ENCODE data around the gene KCNK3.

Gene KCNK3

GRCh38 chr2:26707747-26708146, 15.2 kb downstream of the KCNK3 start:
- POLR2A ChIA-PET: no interaction called here

DNA sequence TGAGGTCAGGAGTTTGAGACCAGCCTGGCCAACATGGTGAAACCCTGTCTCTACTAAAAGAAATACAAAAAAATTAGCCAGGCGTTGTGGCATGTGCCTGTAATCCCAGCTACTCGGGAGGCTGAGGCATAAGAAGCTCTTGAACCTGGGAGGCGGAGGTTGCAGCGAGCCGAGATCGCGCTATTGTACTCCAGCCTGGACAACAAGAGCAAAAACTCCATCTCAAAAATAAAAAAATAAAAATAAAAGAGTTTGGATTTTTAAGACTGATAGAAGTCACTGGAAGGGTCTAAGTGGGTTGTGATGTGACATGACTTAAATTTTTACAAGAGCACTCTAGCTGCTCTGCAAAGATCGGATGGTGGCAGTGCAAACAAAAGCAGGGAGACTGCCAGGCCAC, 15.9 kb downstream of the KCNK3 start:
- ChIA-PET CTCF (no interaction called here), POLR2A (interaction anchor here (0.7 kb wide), 1 partner anchor 21 kb away, joined by 3 read pairs; no protein-coding TSS in a partner anchor)
- no peak for DNase-seq
- Histone ChIP-seq H3K27me3 (replicated peaks in 2 of 5; ENCODE audit: control insufficient read depth in 4 of 5, insufficient read depth in 5 of 5, low read length in 4 of 5) (peaks cover 0 to 23% (median 2%) of the 10 kb centered on the region in 5 experiments), H3K36me3 (ENCODE audit: control insufficient read depth in 4 of 4, insufficient read depth in 4 of 4, low read length in 3 of 4) (no peaks in the 10 kb centered on the region), H3K27ac (ENCODE audit: insufficient read depth in 1 of 2, low read depth in 1 of 2, low read length in 2 of 2, poor library complexity in 1 of 2, severe bottlenecking in 2 of 2) (no peak overlapping the region), H3K4me3 (ENCODE audit: control insufficient read depth in 1 of 7, extremely low read depth in 1 of 7, insufficient read depth in 4 of 7, low read depth in 2 of 7, low read length in 6 of 7) (no peak overlapping the region), H3K4me1 (ENCODE audit: control extremely low read depth in 1 of 4, control insufficient read depth in 4 of 4, insufficient read depth in 4 of 4, low read length in 3 of 4) (no peaks in the 10 kb centered on the region), H3K9me3 (ENCODE audit: control extremely low read depth in 1 of 5, control insufficient read depth in 4 of 5, insufficient read depth in 2 of 5, low read depth in 1 of 5, low read length in 4 of 5) (no peaks in the 10 kb centered on the region)
- 92% methylated on average over 4 of the region's 8 CpGs for WGBS (ENCODE audit: insufficient coverage)

More at GRCh38 chr2:26707747-26708146, 15.2 kb downstream of the KCNK3 start:
- DNase-seq: no peak
- Histone ChIP-seq H3K9me3 (ENCODE audit: control extremely low read depth in 1 of 5, control insufficient read depth in 4 of 5, insufficient read depth in 2 of 5, low read depth in 1 of 5, low read length in 4 of 5) (no peaks in the 10 kb centered on the region), H3K27ac (ENCODE audit: insufficient read depth in 1 of 2, low read depth in 1 of 2, low read length in 2 of 2, poor library complexity in 1 of 2, severe bottlenecking in 2 of 2) (no peak overlapping the region), H3K4me1 (ENCODE audit: control extremely low read depth in 1 of 4, control insufficient read depth in 4 of 4, insufficient read depth in 4 of 4, low read length in 3 of 4) (no peaks in the 10 kb centered on the region), H3K4me3 (ENCODE audit: control insufficient read depth in 1 of 7, extremely low read depth in 1 of 7, insufficient read depth in 4 of 7, low read depth in 2 of 7, low read length in 6 of 7) (no peak overlapping the region), H3K27me3 (replicated peaks in 2 of 5; ENCODE audit: control insufficient read depth in 4 of 5, insufficient read depth in 5 of 5, low read length in 4 of 5) (peaks cover 0 to 23% (median 2%) of the 10 kb centered on the region in 5 experiments), H3K36me3 (ENCODE audit: control insufficient read depth in 4 of 4, insufficient read depth in 4 of 4, low read length in 3 of 4) (no peaks in the 10 kb centered on the region)
- whole genome bisulfite sequencing (ENCODE audit: insufficient coverage): 97% methylated on average over 5 of the region's 5 CpGs
- CTCF ChIA-PET: no interaction called here

GRCh38 chr2:26709323-26710110, 17.0 kb downstream of the KCNK3 start:
- no peaks in the 10 kb centered on the region for H3K36me3 ChIP-seq (ENCODE audit: control insufficient read depth in 4 of 4, insufficient read depth in 4 of 4, low read length in 3 of 4)
- H3K27ac ChIP-seq (ENCODE audit: insufficient read depth in 1 of 2, low read depth in 1 of 2, low read length in 2 of 2, poor library complexity in 1 of 2, severe bottlenecking in 2 of 2): no peak overlapping the region
- WGBS (ENCODE audit: insufficient coverage): 91% methylated on average over 17 of the region's 19 CpGs
- ChIA-PET POLR2A (no interaction called here), CTCF (interaction anchor here (1.3 kb wide), 1 partner anchor 23 kb away, joined by 3 read pairs; no protein-coding TSS in a partner anchor)
- H3K27me3 ChIP-seq (replicated peaks in 2 of 5; ENCODE audit: control insufficient read depth in 4 of 5, insufficient read depth in 5 of 5, low read length in 4 of 5): peaks cover 0 to 23% (median 2%) of the 10 kb centered on the region in 5 experiments
- H3K4me1 ChIP-seq (ENCODE audit: control extremely low read depth in 1 of 4, control insufficient read depth in 4 of 4, insufficient read depth in 4 of 4, low read length in 3 of 4): no peaks in the 10 kb centered on the region
- no peaks in the 10 kb centered on the region for H3K9me3 ChIP-seq (ENCODE audit: control extremely low read depth in 1 of 5, control insufficient read depth in 4 of 5, insufficient read depth in 2 of 5, low read depth in 1 of 5, low read length in 4 of 5)
- no peak for DNase-seq
- H3K4me3 ChIP-seq (ENCODE audit: control insufficient read depth in 1 of 7, extremely low read depth in 1 of 7, insufficient read depth in 4 of 7, low read depth in 2 of 7, low read length in 6 of 7): no peak overlapping the region

DNA sequence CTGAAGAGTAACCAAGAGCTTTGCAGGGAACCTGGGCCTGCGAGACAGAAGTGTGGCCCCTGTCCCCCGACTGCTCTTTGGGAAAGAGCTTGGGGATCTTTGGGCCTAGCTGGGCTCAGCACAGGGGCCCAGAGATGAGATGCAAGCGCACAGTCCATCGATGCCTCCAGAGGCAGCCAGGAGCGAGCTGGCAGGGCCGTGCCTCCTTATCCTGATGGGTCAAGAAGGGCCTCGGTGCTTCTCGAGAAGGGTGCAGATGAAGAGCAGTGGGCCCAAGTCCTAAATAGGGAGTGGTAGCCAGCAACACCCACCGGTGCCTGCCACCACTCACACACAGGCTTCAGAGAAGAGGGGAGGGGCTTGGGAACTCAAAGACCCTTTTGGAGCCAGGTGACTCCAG, 17.6 kb downstream of the KCNK3 start:
- Histone ChIP-seq H3K4me3 (ENCODE audit: control insufficient read depth in 1 of 7, extremely low read depth in 1 of 7, insufficient read depth in 4 of 7, low read depth in 2 of 7, low read length in 6 of 7) (no peak overlapping the region), H3K36me3 (ENCODE audit: control insufficient read depth in 4 of 4, insufficient read depth in 4 of 4, low read length in 3 of 4) (no peaks in the 10 kb centered on the region), H3K27me3 (replicated peaks in 2 of 5; ENCODE audit: control insufficient read depth in 4 of 5, insufficient read depth in 5 of 5, low read length in 4 of 5) (peaks cover 0 to 22% (median 2%) of the 10 kb centered on the region in 5 experiments), H3K27ac (ENCODE audit: insufficient read depth in 1 of 2, low read depth in 1 of 2, low read length in 2 of 2, poor library complexity in 1 of 2, severe bottlenecking in 2 of 2) (no peak overlapping the region), H3K4me1 (ENCODE audit: control extremely low read depth in 1 of 4, control insufficient read depth in 4 of 4, insufficient read depth in 4 of 4, low read length in 3 of 4) (no peaks in the 10 kb centered on the region), H3K9me3 (ENCODE audit: control extremely low read depth in 1 of 5, control insufficient read depth in 4 of 5, insufficient read depth in 2 of 5, low read depth in 1 of 5, low read length in 4 of 5) (no peaks in the 10 kb centered on the region)
- POLR2A ChIA-PET: no interaction called here
- CTCF ChIA-PET: interaction anchor here (0.6 to 1.5 kb wide), 4 partner anchors 22 to 167 kb away, joined by 3 to 6 read pairs (median 3); no protein-coding TSS in a partner anchor
- 90% methylated on average over 8 of the region's 9 CpGs for WGBS (ENCODE audit: insufficient coverage)
- no peak for DNase-seq

DNA sequence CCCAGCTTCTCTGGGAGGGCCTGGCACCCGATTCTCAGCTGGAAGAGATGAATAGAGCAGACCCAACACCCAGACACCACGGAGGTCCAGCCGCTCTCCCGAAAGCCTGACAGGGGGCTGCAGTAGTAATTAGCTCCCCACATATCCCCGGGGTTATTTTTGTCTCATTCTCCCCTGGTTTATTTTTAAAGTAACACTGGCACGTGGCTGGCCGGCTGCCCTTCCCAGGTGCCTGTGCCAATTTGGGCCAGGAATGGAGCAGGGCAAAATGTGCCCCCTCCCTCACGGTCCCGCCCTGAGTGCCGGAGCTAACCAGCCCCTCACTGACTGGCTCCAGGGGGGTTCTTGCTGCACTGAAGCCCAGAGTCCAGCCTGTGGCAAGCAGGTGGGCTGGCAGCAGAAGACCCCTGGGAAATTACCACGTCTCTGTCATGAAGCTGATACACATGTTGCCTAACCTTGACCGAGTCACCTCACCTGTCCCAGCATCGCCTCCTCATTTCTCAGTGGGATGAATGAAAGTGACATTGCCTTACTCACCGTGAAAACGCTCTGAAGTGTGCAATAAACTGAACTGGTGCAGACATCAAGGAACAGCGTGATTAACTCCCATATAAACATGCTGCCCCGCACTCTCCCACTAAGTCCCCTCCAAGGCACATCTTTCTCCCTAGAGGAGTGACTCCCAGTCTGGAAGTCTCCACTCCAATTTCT, 18.4 kb downstream of the KCNK3 start:
- POLR2A ChIA-PET: interaction anchor here (0.6 kb wide), 1 partner anchor 16 kb away, joined by 3 read pairs; no protein-coding TSS in a partner anchor

DNA sequence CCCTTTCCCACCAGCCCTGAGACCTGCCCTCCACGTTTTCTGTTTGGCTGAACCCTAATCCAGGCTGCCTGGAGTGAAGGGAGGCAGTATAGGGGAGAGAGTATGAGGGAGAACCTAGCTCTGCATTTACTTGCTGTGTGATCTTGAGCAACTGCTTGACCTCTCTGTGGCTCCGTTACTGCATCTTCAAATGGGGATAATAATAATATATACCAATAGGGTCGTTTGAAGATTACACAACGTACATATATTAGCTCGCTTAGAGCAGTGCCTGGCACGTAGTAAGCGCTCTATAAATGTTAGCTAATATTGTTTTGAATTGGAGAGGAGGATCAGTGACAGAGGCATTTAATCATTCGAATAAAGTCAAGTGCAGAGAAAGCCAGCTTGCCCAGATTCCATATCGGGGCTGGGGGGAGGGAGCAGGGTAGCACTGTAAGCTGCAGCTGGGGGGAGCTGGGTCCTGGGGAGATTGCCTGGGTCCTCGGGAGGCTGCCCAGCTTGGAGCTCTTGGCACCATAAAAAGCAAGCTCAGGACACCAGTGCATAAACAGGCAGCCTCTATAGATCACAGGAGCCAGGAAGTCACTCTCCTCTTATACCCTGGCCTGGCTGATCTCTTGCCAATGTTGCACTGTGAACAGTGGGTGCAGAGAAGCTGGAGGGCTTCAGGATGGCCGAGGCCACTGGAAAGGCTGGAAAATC, 19.1 kb downstream of the KCNK3 start:
- ChIA-PET CTCF (interaction anchor here (0.8 to 1.5 kb wide), 4 partner anchors 12 to 63 kb away, joined by 3 to 6 read pairs (median 3); no protein-coding TSS in a partner anchor), POLR2A (no interaction called here)
- H3K27ac ChIP-seq (ENCODE audit: insufficient read depth in 1 of 2, low read depth in 1 of 2, low read length in 2 of 2, poor library complexity in 1 of 2, severe bottlenecking in 2 of 2): no peak overlapping the region
- H3K9me3 ChIP-seq (ENCODE audit: control extremely low read depth in 1 of 5, control insufficient read depth in 4 of 5, insufficient read depth in 2 of 5, low read depth in 1 of 5, low read length in 4 of 5): no peaks in the 10 kb centered on the region
- DNase-seq: no peak
- whole genome bisulfite sequencing (ENCODE audit: insufficient coverage): 84% methylated on average over 6 of the region's 11 CpGs
- no peak overlapping the region for H3K4me3 ChIP-seq (ENCODE audit: control insufficient read depth in 1 of 7, extremely low read depth in 1 of 7, insufficient read depth in 4 of 7, low read depth in 2 of 7, low read length in 6 of 7)
- peaks cover 0 to 8% (median 0%) of the 10 kb centered on the region in 5 experiments for H3K27me3 ChIP-seq (replicated peaks in 2 of 5; ENCODE audit: control insufficient read depth in 4 of 5, insufficient read depth in 5 of 5, low read length in 4 of 5)
- no peaks in the 10 kb centered on the region for H3K4me1 ChIP-seq (ENCODE audit: control extremely low read depth in 1 of 4, control insufficient read depth in 4 of 4, insufficient read depth in 4 of 4, low read length in 3 of 4)
- no peaks in the 10 kb centered on the region for H3K36me3 ChIP-seq (ENCODE audit: control insufficient read depth in 4 of 4, insufficient read depth in 4 of 4, low read length in 3 of 4)

More for the DNA sequence above, 18.4 kb downstream of the KCNK3 start:
- no peaks in the 10 kb centered on the region for H3K4me1 ChIP-seq (ENCODE audit: control extremely low read depth in 1 of 4, control insufficient read depth in 4 of 4, insufficient read depth in 4 of 4, low read length in 3 of 4)
- CTCF ChIA-PET: interaction anchor here (0.6 to 1.5 kb wide), 6 partner anchors 11 to 168 kb away, joined by 3 to 6 read pairs (median 3); no protein-coding TSS in a partner anchor
- H3K27me3 ChIP-seq (replicated peaks in 2 of 5; ENCODE audit: control insufficient read depth in 4 of 5, insufficient read depth in 5 of 5, low read length in 4 of 5): peaks cover 0 to 15% (median 2%) of the 10 kb centered on the region in 5 experiments
- H3K4me3 ChIP-seq (ENCODE audit: control insufficient read depth in 1 of 7, extremely low read depth in 1 of 7, insufficient read depth in 4 of 7, low read depth in 2 of 7, low read length in 6 of 7): no peak overlapping the region
- 95% methylated on average over 17 of the region's 17 CpGs for WGBS (ENCODE audit: insufficient coverage)
- DNase-seq: no peak
- H3K9me3 ChIP-seq (ENCODE audit: control extremely low read depth in 1 of 5, control insufficient read depth in 4 of 5, insufficient read depth in 2 of 5, low read depth in 1 of 5, low read length in 4 of 5): no peaks in the 10 kb centered on the region
- H3K27ac ChIP-seq (ENCODE audit: insufficient read depth in 1 of 2, low read depth in 1 of 2, low read length in 2 of 2, poor library complexity in 1 of 2, severe bottlenecking in 2 of 2): no peak overlapping the region
- no peaks in the 10 kb centered on the region for H3K36me3 ChIP-seq (ENCODE audit: control insufficient read depth in 4 of 4, insufficient read depth in 4 of 4, low read length in 3 of 4)

Measured in common myeloid progenitor, CD34-positive (primary cell).